ENCODE results near the gene NME3. TPM values are rescaled to one million over a fixed set of nuclear protein-coding genes. Genes with fewer than 3 reads are reported as not detected.

The NME3 gene
- total and polyA plus RNA-seq, 2 donors (not counting 3 experiments of a cell fraction or from before 2014, with no cell fraction given), result 38.2 to 74.4 TPM

DNA sequence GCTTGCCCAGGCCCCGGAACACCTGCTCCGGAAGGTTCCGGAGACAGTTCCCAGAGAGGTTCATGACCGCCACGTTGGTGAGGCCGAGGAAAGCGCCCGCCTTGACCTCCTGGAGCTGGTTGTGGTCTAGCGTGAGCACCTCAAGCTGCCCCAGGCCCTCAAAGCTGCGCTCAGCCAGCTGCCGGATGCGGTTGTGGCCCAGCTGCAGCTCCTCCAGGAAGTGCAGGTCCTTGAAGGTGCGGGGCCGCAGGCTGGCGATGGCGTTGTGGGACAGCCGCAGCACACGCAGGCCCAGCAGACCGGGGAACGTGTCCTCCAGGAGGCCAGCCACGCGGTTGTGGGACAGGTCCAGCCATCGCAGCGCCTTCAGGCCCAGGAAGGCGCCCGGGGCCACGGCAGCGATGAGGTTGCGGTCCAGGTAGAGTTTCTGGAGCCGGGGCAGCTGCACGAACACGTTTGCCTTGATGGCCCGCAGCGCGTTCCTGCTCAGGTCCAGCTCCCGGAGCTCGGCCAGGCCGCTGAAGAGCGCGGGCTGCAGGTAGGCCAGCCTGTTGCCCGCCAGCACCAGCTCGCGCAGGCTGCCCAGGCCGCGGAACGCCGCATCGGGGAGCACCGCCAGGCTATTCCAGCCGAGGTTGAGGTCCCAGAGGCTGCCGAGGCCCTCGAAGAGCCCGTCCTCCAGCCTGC, 20.1 kb upstream of the NME3 start:
- Histone ChIP-seq H3K79me2 (ENCODE audit: control insufficient read depth, insufficient read depth, low read length) (no peaks in the 10 kb centered on the region), H3K4me1 (ENCODE audit: control insufficient read depth, extremely low read depth, insufficient read depth, low read length) (no peaks in the 10 kb centered on the region), H3K36me3 (ENCODE audit: control insufficient read depth in 2 of 2, extremely low read depth in 1 of 2, insufficient read depth in 2 of 2, low read length in 2 of 2) (peaks cover 0 to 19% of the 10 kb centered on the region in 2 experiments), H3K9me3 (replicated peaks; ENCODE audit: control insufficient read depth, insufficient read depth, low read length) (no peaks in the 10 kb centered on the region), H3K4me3 (replicated peaks in 1 of 3; ENCODE audit: insufficient read depth in 1 of 3, low read depth in 1 of 3, low read length in 3 of 3) (no peak overlapping the region), H3K9ac (replicated peaks; ENCODE audit: extremely low read depth, insufficient read depth, low read length) (no peak overlapping the region), H3K27ac (ENCODE audit: insufficient read depth, low read depth, low read length) (no peak overlapping the region), H3K9me1 (replicated peaks; ENCODE audit: control insufficient read depth, extremely low read depth, insufficient read depth, low read length) (no peaks in the 10 kb centered on the region), H3K4me2 (ENCODE audit: insufficient read depth, low read length) (no peak overlapping the region), H4K20me1 (replicated peaks; ENCODE audit: control insufficient read depth, extremely low read depth, insufficient read depth, low read length) (no peaks in the 10 kb centered on the region), H2AFZ (ENCODE audit: low read depth, low read length) (no peak overlapping the region), H3K27me3 (ENCODE audit: control insufficient read depth in 2 of 2, insufficient read depth in 2 of 2, low read length in 2 of 2) (no peaks in the 10 kb centered on the region)
- CTCF ChIA-PET, result interaction anchor here (1.0 kb wide), 1 partner anchor 33 kb away, joined by 3 read pairs; no protein-coding TSS in a partner anchor
- dilution Hi-C loops (cut with MboI; ENCODE audit: extremely low pct_ligation_motif_present, low sequenced_read_pairs) (no loop called here), intact Hi-C loops (cut with micrococcal nuclease) (no loop called here)
- DNase-seq (ENCODE audit: low read depth, low spot score), result no peak
- POLR2A ChIA-PET, result no interaction called here
- FAIRE-seq, result no peak
- BruUV-seq (replicated peaks), result no TSS peak
- TF ChIP-seq POLR2AphosphoS5 (IDR thresholded peaks at IDR 0.05; ENCODE audit: insufficient read depth, low read depth, low read length) (no peak), FOS (IDR thresholded peaks at IDR 0.05; ENCODE audit: borderline replicate concordance, insufficient read depth, low read length) (no peak), EZH2 (IDR thresholded peaks at IDR 0.05; ENCODE audit: borderline replicate concordance, low read depth, low read length, severe bottlenecking) (no peak), MYC (IDR thresholded peaks at IDR 0.05; ENCODE audit: low read depth, low read length) (no peak), GATA2 (IDR thresholded peaks at IDR 0.05; ENCODE audit: insufficient read depth, insufficient read length, low read depth, low read length) (no peak), POLR2A (IDR thresholded peaks at IDR 0.05; ENCODE audit: low read depth, low read length) (no peak), JUN (IDR thresholded peaks at IDR 0.05; ENCODE audit: borderline replicate concordance, insufficient read depth, insufficient read length, low read depth) (no peak)
- TF ChIP-seq, protein P1, sequence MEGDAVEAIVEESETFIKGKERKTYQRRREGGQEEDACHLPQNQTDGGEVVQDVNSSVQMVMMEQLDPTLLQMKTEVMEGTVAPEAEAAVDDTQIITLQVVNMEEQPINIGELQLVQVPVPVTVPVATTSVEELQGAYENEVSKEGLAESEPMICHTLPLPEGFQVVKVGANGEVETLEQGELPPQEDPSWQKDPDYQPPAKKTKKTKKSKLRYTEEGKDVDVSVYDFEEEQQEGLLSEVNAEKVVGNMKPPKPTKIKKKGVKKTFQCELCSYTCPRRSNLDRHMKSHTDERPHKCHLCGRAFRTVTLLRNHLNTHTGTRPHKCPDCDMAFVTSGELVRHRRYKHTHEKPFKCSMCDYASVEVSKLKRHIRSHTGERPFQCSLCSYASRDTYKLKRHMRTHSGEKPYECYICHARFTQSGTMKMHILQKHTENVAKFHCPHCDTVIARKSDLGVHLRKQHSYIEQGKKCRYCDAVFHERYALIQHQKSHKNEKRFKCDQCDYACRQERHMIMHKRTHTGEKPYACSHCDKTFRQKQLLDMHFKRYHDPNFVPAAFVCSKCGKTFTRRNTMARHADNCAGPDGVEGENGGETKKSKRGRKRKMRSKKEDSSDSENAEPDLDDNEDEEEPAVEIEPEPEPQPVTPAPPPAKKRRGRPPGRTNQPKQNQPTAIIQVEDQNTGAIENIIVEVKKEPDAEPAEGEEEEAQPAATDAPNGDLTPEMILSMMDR (IDR thresholded peaks at IDR 0.05; ENCODE audit: extremely low read depth in 1 of 2, insufficient read depth in 1 of 2, low read depth in 1 of 2, low read length in 2 of 2), result no peak
- TF ChIP-seq, protein P2, sequence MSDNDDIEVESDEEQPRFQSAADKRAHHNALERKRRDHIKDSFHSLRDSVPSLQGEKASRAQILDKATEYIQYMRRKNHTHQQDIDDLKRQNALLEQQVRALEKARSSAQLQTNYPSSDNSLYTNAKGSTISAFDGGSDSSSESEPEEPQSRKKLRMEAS (IDR thresholded peaks at IDR 0.05; ENCODE audit: insufficient read depth, insufficient read length), result no peak

All from endothelial cell of umbilical vein (primary cell).